ENCODE data around the gene PLEKHG3.
A peak's percentile ranks its signal among the peaks of the same experiment; 100 is the strongest.

The PLEKHG3 gene

DNA sequence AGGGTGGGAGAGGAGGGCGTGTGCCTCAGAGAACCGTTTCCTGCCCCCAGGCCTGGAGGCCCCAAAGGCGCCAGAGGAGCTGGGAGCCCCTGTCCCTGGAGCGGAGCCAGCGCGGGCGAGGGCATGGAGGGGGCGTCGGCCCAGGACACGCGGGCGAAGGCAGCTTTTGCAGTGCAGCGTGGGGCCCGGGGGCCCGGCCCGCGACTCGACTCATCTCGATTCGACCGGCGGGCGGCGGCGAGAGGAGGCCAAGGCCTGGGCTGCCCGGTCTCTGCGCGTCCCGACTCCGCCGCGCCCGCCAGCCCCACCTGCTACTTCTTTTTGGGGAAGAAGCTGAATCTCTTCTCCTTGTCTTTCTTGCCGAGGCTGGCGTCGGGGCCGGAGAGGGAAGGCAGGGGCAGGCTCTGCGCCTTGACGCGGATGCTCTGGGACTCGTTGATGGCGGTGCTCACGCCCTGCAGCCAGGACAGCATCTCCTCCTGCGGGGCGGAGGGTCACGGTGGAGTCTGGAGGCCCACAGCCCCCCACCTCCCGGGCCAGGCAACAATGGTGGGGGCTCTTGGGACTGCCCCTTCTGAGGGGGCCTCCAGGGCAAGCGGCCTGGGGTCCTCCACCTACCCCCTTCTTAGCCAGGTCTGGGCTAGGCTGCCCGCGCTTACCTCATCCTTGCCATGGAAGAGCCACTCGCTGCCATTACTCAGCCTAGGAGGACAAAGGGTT, 44.9 kb downstream of the PLEKHG3 start:
- no peak for DNase-seq

DNA sequence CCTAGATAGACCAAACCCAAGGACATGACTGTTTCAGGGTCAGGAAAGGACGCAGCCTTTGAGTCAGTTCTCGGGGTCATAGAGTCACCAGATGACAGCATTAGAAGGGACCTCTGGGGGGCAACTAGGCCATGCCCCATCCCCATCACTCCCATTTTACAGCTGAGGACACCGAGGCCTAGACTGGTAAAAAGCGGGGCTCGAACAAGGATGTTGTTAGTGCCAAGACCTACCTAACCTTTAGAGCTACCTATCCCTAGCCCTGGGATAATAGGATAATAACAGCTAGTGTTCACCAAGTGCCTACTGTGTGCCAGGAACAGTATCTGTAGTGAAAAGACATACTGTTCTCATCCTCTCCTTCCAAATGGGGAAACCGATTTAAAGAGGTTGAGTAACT, 48.7 kb downstream of the PLEKHG3 start:
- no peak for DNase-seq

DNA sequence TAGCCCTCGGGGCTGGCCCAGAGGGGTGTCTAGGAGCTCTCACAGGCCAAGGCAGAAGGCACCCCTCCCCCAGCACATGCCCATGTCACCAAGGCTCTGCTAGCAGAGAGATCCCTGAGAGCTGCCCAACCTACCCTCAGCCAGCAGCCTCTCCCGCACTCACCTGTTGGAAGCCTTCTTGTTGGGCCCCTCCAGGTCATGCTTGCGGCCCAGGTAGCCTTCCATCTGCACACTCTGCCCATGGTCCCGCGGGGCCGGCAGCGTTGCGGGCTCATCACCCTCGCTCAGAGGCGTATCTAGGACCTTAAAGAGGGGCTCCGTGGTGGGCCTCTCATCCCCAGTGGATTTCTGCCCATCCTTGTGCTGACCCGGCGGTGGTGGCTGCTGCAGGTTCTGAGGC, 49.1 kb downstream of the PLEKHG3 start:
- no peak for DNase-seq

DNA sequence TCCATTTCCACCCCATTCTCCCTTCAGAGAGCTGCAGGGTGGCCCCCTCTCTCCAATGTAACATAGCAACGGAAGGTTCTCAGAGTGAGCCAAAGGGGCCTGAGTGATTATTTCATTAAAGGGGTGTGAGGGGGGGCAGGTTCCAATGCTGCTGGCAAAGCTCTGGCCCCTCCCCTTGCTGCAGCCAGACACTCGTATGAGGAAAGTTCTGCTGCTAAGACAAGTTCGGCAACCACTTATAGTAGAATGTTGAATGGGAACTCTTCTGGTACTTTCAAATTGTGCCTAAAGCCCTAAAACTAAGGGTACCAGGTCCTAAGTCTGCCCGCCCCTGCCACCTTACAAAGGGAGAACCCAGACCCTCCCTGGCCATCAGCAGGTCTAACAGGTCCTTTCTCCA, 49.8 kb downstream of the PLEKHG3 start:
- DNase-seq = no peak

DNA sequence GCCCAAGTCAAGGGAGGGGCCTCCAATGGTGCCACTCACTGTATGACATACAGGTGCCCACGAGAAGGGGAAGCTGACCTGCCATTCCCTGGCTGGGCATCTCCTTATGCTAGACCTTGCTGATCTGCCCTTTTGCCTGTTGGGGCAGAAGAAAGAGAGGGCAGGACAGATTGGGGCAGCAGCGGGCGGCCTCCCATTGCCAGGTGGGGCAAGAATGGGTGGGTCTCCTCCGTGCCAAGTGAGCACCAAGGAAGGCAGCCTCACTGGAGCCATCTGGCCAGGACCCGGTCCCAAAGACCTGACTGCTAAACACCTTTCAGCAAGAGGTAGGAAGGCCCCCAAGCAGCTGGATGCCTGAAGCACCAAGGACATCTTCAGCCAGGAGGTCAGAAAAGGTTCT, 50.5 kb downstream of the PLEKHG3 start:
- no peak for DNase-seq

DNA sequence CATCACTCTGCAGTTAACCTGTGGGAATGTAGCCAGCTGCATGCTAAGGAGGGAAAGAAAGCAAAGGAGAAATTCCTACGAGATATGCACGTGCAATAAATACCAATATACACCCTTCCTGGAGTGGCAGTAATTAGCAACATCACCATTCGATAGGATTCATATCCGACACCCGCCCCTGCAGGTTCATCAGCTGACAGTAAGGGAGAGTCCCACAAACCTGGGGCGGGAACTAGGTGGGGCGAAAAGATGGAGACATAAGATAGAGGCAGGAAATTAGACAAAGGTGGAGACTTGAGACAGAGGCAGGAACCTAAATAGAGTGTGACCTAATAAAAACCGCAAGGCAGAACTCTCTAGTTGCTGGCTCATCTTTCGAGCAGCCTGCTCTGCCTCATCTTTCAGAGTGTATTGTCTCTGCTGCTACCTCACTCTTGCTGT, 51.6 kb downstream of the PLEKHG3 start:
- DNase-seq = peak; percentile 34

DNA sequence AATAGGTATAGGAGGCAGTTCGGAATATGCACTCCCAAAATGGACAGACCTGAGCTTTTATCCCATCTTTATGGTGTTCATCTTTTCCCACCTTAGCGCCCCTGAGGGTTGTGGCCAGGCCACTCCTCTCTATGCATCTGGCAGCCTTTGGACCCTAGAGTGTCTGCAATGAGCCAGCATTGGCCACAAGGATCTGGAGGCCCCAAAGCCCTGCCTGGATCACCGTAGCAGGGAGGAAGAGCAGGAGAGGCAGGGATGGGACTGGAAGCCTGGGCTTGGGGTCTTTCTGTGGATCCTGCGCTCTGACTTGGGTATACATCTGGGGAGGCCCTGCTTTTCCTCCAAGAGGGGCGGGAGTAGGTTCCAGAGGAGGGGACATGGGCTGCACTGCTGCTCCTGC, 52.5 kb downstream of the PLEKHG3 start:
- no peak for DNase-seq

DNA sequence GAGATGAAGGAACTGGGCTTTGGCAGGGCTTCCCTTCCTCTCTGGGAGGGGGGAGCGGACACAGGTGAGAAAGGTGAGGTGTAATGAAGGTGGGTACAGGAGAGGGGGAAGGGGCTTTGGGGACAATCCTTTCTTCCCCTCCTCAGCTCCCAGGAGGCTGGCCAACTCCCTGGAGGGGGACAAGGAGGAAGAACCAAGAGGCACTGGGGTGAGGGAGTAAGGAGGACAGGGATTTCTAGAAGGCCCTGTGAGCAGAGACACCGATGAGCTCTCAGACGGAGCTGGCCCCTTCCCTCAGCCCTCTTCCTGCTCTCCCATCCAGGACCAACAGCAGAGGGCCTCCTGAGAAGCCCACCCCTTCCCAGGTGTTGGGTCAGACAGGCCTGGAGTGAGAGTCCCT, 53.4 kb downstream of the PLEKHG3 start:
- no peak for DNase-seq

DNA sequence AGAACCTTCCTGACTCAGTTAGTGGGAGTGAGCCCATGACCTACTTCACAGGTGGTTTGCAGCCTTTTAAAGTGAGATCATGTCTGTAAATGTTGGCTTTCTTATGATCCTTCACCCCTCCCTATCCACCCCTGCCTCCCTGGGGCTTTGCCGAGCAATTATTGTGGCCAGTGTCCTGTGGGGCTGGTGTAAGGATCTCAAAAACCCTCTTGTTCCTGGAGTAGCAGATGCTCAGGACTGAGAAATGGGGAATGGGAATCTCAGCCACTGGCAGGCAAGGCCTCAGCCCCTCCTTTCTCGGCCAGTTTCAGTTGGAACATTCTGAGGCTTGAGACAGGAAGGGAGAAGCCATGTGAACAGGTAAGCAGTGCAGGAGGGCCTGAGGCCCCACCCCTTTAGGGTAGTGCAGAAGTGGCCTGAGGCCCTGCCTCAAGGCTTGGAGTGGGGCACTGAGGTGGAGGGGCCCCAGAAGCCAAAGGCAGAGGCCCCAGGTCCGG, 53.8 kb downstream of the PLEKHG3 start:
- DNase-seq = no peak

DNA sequence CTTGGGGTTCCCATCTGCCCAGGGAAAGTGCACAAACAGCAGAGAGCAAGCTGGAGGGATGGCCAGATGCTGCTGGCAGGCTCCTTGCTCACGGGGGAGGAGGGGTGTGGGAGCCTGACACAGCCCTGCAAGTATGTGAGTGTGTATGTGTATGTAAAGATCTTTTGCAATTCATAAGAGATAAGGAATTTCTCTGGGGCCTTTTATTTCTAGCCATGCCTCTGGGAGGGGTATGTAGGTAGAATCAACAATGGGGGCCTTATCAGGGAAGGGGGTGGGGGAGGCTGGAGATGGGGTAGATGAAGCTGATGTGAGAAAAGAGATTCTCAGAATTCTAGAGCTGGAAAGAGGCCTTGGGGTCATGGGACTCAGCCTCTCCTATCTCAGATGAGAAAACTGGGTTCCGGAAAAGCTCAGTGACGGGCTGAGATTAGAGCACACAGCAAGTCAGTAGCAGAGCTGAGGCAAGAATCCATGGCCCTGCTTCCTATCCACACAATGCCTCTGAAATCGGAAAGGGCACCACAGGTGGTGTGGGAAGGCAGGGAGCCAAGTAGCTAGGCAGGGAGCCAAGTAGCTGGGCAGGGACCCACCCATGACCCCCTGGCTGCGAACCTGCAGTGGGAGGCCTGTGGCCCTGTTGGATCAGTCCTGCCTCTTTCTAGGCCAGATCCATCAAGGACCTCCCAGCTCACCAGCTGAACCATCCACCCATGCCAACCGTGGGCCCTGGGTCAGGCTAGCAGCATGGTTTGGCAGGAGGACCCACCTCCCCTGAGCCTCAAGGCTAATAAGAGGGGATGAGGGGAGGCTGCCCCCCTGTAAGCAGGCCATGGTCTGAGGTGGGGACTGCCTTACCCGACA, 54.7 kb downstream of the PLEKHG3 start:
- DNase-seq = no peak

DNA sequence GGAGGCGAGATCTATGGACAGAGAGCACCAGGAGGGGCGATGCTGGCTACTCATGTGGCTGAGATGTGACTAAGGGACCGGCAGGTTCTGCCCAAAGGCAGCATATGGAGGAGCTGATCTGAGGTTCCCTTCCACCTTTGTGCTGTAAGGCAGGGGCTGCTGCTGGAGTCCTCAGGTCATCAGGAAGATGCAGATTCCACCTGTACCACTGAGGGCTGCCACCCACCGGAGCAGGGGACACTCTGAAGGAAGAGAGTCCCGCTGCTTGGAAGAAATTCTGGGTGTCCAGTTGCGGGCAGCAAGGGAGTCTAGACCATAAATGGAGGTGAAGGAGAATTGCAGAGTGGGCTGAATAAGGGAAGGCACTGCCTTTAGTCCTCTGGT, 55.3 kb downstream of the PLEKHG3 start:
- no peak for DNase-seq

DNA sequence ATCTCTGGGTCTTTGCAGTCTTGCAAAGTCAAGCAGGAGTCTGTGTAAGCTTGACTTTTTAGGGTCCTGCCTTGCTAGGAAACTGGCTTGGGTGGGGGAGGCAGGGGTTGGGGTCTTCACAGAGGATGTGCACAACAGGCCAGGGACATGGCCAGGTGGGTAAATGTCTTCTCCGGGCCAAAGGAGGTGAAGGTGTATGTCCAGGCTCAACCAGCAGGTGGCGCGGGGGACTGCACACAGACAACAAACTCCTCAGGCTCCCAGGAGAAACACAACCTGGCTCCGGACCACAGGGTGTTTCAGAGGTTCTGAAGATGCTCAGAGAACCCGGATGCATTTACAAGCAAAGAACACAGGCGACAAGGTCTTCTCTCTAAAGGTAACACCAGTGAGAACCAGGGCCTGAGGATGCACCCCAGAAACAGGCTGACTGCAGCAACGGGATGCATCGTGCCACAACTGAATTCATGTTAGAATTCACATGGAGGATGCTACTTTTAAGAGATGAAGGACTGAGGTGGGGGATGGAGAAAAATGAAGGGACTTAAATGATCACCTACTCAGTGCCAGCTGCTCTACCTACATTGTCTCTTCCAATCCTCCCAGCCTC, 56.0 kb downstream of the PLEKHG3 start:
- DNase-seq = peak; percentile 28

DNA sequence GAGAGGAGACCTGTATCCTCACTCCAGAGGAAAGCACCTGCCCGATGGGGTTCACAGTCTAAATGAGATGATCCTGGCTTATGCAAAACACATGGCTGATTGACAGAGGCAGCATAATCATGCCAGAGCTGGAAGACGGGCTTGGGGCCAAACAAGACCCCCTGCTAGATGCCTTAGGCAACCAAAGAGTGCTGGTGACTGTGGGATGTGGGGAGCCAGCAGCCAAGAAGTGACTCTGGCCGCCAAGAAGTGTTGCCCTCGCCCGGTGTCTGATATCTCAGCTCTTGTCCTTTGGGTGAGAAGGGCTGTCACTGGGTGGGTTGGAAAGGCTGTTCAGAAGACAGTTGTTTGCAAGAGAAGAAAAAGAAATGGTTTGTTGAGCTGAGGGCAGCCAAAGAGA, 56.7 kb downstream of the PLEKHG3 start:
- DNase-seq = no peak

DNA sequence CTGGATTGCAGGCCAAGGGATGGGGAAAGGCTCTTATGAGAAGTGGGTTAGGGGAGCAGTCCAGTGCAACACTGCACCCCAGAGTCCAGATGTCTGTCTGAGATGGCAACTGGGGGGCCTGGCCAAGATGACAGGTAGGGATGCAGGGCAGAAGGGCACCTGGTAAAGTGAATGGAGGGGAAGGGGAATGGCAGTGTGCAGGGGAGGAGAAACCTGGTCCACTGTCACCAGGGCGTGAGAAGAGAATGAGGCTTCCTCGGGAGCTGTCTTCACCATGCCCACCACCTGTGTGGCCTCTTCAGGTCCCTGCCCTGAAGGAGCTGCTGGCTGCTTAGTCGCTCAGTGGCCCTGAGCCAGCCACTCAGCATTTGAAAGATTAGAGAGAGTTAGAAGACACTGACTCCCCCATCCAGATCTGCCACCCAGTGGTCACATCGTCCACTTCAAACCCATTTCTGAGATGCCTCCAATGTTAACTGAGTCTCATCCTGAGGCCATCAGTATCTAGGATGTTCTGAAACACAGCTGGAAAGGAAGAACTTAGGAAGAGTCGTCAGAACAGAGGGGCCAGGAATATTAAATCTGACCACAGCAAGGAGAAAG, 57.3 kb downstream of the PLEKHG3 start:
- DNase-seq = no peak

DNA sequence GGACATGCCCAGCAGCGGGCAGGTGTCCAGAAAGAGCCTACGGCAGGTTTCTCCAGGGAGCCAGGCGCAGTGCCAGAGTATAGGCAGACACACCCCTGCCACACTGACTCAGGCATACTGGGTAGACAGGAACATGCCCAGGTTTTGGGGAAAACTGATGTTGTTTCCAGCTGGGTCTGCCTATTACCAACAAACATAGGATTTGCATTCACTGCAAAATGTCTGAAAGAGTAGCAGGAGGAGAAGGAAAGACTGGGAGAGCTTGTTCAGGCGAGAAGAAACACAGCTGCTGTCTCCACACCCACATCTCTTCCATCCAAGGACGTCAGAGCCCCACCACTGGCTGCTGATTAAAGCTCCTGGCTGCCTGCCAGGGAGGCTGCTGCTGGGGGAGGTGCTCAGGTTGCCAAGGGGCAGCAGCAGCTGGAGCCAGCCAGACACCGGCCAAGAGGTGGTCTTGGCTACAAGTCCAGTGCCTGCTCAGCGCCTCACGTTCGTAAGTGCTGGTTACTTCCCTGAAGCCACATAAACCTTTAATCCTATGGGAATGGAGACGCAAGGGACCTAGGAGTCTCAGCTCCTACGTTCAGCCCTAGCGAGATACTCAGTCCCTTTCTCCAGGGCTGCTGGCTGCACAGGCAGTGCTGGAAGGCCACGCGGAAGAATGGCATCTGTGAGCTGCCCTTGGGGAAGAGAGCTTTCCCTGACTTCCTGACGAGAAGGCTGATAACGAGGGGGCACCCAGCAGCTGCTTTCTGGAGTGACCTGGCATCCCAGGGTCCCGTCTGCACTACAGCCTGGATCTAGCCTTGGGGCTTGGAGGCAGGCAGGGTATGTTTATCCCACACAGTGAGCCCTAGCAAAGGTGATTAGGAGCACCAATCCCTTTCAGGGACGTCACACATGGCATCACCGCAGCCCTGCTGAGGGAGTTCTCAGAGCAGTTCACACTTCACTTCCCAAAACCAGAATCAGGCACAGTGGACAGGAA, 58.1 kb downstream of the PLEKHG3 start:
- DNase-seq = no peak

DNA sequence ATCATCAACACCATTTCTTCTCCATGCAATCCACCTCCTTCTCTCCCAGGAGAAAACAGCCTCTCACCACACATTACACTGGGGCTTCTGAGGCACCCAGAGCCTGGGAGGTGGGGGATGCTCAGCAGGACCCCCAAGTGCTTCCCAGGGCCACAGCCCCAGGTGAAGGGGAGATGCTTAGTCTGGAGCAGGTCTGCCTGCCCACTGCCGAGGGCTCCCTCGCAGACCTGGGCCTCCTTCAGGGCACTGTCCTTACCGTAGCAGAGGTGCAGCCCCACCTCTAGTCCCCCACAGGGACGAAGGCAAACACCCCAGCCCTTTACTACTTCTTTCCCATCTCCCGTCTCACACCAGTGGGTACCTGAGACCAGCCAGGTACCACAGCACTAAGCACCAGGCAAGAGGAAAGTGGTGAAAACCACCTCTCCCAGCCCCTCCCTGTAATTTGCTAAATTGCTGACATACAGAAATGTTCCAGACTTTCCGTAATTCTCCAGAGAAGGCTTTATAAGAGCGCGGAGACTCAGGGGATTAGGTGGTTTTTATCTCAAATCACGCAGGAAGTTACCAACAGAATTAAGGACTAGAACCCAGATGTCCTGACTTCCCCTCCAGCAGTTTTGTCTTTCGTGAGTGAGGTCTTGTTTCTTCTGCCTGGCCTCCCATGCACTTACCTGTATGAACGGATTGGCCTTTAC, 59.0 kb downstream of the PLEKHG3 start:
- no peak for DNase-seq

DNA sequence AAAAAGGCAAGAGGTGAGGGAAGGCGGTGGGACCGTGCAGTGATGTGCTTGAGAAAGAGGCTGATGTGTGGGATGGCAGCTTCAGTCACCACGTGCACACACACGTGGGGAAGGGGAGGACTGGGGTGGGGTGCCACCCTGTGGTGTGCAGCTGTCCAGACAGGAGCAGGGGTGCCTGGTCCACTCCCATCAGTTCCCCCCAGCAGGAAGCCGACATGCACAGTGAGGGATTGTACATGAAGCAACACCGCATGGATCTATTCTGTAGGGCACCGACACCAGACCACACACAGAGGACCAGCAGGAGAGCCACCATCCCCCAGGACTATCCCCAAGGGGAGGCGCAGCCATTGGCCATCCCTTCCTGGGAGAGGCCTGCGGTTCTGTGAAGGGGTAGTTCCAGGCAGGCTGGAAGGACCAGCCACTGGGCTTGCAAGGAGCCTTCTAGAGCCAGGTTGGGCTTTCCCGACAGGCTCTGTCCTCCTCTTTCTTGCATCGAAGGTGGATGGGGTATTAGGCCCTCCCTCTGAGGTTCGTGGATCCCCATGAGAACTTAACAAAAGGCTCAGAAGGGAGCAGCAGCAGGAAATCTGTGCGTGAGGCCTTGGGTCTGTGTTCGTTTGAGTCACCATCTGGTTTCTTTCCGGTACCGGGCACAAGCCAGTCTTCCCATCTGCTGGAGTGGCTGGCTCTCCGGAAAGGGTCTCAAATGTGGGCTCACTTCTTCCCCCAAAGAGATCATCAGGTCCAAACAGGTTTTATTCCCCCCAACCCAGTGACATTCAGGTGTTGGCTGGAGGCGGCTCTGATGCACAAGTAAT, 59.8 kb downstream of the PLEKHG3 start:
- no peak for DNase-seq

DNA sequence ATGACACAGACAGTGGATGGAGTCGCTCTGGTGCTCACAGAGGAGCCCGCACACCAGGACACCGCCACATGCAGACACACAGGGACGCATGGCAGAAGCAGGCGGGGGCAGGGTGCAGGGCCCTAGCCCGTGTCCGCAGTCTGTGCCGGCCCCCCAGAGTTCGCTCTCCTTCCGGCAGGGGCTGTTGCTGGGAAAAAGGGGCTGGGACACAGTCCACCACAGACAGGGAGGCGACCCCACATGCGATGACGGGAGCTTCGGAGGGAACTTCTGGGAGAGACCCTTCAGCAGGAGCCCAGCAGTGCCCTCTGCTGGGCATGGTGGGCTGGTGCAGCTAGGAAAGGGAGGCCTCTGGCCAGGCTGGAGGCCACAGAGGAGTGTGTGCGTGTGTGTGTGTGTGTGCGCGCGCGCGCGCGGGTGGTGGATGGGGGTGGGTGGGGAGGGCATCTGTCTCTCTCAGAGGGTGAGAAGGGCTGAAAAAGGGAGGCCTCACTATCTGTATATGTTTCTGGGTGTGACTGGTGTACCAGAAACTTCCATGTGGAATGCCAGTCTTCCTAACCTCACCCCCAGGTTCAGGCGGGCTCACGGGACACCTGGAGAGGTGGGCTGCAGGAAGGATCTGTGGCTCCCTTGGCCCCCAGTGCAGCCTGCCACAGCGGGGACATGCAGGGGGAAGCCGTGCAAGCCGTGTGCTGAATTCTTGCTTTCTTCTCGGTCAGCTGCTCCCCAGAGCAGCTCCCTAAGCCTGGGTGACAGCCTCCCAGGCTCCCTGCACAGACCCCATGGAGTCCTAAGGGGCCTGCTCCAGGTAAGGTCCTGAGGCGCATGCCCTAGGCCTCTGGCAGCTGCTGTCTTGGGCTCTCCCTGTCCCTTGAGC, 60.7 kb downstream of the PLEKHG3 start:
- DNase-seq = peak; percentile 40

DNA sequence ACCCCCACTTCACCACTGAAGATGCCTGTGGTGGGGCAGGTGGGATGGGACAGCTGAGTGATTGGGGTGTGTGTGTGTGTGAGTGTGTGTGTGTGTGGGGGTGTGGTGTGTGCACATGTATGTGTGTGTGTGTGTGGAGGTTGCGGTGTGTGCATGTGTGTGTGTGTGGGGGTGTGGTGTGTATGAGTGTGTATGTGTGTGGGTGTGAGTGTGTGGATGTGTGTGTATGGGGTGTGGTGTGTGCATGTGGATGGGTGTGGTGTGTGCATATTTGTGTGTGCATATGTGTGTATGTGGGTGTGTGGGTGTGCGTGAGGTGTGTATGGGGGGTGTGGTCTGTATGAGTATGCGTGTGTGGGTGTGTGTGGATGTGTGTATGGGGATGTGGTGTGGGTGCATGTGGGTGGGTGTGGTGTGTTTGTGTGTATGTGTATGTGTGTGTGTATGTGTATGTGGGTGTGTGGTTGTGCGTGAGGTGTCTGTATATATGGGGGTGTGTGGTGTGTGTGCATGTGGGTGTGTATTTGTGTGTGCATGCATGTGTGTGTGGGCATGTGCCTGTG, 61.6 kb downstream of the PLEKHG3 start:
- DNase-seq = no peak
